ENCODE results near the gene HAPLN2.
A peak's percentile ranks its signal among the peaks of the same experiment; 100 is the strongest.
"Not testable (repeated sequence)": the region's sequence is repeated elsewhere in the genome, so short reads cannot be mapped to it uniquely, and the experiment has no call there.

HAPLN2 gene

GRCh38 chr1:156618853-156619581 is at the start of gene HAPLN2:
TSS of gene HAPLN2 (plus strand) at chr1:156619415. CDS start at chr1:156623491, 4,076 bp downstream.
- DNase-seq (ENCODE audit: extremely low read depth in 1 of 2, low read depth in 1 of 2) = no peak

DNA sequence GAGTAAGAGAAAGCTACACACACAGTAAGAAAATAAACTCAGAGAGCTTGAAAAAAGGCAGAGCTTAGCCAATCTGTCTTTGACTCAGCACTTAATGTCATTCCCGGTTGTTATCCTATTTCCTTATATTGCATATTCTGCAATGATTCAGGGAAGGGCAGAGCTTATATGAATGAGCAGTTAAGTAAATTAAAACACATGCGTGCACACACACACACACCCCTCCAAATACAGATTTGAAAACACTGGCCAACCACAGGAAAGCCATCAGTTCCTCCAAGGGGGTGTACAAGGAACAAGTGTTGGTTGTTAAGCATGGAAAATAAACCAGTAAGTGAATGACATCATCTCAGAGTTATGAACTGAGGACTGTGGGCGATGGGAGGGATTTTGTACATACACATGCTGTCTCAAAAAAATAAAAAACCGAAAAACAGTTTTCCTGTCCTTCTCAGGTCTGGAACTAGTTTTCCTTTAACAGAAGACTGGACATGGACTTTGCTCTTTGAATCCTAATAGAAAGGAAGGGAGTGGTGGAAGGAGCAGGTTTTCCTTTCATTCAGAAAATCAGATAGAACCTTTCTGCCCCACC is 47.9 kb upstream of the HAPLN2 start:
- no peak for DNase-seq (ENCODE audit: extremely low read depth in 1 of 2, low read depth in 1 of 2)

DNA sequence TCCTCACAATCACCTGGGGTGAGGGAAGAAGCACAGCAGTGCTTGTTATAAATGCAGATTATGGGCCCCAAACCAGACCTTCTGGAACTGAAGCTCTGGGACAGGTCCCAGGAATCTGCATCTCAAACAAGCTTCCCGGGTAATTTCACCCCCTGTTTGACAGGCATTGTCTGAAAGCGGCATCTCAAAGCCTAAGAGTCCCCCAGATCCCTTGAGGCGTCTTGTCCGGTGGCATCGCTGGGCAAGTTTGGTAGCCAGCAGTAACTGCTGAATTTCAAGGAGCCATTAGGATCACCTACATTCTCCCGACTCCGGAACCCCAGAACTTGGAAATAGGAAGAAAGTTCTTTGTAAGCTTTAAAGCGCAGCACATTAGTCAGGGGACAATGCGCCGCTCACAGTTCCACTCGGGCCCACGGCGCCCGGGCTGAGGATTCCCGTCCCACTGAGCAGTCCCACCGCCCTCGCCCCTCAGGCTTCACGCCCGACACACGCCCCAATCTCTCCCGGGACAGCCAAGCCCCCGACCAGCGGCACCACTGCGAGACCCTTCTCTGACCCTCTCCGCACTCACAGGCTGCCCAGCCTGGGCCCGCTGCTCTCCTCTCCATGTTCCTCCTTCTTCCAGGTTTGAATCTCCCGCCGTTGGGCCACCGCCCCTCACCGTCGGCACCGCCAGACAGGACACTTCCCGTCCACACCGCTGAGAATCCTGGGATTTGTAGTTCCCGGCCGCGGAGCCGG is 47.1 kb upstream of the HAPLN2 start, which contains the start of gene IQGAP3:
IQGAP3 (minus strand) TSS at position 647 of the 744 bp plus-strand sequence; CDS start at position 611, 36 bp downstream.
- DNase-seq (ENCODE audit: extremely low read depth in 1 of 2, low read depth in 1 of 2) = peak; percentile 41 to 59

GRCh38 chr1:156572663-156573018 is 46.6 kb upstream of the HAPLN2 start:
- DNase-seq (ENCODE audit: extremely low read depth in 1 of 2, low read depth in 1 of 2) = no peak

- no peak for DNase-seq (ENCODE audit: extremely low read depth in 1 of 2, low read depth in 1 of 2)
Measured at GRCh38 chr1:156574039-156574633, 45.1 kb upstream of the HAPLN2 start.

DNA sequence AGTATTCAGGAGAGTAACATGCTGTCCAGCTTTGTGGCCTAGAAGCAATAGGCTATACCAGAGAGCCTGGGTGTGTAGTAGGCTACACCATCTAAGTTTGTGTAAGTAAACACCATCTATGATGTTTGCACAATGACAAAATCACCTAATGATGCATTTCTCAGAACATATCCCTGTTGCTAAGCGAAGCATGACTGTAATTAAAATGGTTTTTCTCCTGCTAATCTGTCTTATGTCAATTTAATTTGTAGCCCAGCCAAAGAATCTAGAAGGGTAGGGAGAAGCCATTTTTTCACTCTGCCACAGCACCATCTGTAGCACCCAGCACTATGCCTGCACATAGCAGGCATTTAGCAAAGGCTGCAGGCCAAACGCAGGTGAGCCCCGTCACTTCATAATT is 41.7 kb upstream of the HAPLN2 start:
- DNase-seq (ENCODE audit: extremely low read depth in 1 of 2, low read depth in 1 of 2) = no peak

DNA sequence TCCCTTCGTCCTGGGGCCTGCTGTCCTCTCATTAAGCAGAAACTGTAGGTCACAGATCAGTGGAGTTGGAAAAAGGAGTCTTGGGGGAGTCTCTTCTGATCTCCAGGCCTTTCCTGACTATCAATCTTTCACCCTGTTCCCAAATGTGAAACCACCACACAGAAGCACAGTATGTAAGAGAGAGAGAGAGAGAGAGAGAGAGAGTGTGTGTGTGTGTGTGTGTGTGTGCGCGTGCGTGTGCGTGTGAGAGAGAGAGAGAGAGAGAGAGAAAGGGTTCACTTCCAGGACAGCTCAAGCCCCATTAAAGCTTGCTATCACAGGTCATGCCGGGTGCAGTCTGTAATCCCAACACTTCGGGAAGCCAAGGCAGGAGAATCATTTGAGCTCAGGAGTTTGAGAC is 41.2 kb upstream of the HAPLN2 start:
- no peak for DNase-seq (ENCODE audit: extremely low read depth in 1 of 2, low read depth in 1 of 2)

DNA sequence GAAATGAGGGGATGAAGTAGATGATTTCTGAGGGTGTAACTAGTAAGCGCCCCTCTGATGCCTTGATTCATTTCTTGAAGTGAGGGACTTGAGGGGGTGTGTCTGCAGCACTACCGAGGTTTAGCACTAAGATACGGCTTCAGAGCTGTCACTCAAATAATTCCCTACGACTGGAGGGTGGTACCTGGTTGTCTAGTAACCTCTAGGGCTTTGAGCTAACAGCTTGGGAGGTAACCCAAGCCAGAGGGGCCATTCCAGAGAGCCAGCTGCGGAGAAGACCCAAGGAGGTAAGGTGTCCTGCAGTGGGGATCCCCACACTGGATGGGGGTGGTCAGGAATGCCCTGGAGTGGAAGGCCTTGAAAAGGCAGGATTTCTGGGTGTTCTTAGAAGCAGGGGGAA is 39.7 kb upstream of the HAPLN2 start, which contains the start of gene TTC24:
TTC24 (plus strand) TSS at position 252 of the 400 bp plus-strand sequence. CDS start 1,642 bp downstream, outside the sequence.
- no peak for DNase-seq (ENCODE audit: extremely low read depth in 1 of 2, low read depth in 1 of 2)

DNA sequence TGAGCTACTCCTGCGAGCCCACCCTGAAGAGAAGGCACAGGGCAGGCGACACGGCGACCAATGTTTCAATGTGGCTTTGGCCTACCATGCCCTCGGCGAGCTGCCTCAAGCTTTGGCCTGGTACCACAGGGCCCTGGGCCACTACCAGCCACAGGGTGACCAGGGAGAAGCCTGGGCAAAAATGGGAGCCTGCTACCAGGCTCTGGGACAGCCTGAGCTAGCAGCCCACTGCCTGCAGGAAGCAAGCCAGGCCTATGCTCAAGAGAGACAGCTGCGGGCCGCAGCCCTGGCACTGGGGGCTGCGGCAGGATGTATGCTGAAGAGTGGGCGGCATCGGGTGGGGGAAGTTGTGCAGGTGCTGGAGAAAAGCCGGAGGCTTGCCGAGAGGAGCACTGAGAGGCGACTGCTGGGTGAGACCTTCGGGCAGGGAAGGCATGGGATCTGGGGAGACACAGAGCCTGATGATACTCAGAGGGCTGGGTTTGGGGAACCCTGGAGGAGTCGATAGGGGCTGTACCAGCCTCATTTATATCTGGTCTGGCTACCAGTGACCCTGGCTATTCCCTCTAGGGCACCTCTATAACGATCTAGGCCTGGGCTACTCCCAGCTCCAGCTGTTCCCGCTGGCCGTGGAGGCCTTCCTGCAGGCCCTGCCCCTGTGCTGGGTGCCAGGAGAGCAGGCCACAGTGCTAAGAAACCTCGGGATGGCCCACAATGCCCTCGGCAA is 37.4 kb upstream of the HAPLN2 start:
- DNase-seq (ENCODE audit: extremely low read depth in 1 of 2, low read depth in 1 of 2) = peak in 1 of 2 donors; percentile 39

GRCh38 chr1:156582388-156583017 is 36.7 kb upstream of the HAPLN2 start:
- DNase-seq (ENCODE audit: extremely low read depth in 1 of 2, low read depth in 1 of 2) = no peak

DNA sequence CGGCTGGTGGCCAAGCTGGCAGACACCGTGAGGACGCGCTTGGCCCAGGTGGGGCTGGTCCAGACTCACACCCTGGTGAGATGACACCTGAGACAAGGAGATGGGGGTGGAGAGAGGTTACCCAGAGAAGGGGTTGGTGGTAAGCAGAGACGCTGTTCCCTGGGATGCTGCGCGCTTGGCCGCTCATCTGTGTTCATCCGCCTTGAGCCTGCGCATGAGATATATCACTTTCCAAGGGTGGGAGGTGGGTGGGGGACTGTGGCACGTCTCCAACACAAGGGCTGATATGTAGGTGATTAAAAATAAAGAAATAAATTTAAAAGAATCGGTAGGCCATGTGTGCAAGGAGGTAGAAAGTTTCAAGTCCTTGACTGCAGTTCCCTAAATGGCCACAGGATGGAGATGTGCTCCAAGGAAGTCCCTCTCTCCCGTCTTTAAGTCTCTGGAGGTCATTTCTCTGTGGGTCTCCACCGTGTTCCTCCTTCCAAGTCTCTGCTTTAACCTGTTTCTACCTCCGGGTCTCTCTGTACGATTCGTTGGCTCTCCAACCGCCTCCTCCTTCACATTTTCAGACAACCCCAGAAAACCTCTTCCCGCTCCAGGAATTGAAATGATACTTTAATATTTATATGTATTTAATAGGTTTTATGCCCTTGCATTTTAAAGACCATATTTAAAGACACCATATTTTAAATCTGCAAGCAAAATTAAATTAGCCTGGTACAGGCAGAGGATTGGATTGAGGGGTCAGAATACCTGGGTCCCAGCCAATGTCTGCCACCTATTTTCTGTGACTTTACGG is 35.2 kb upstream of the HAPLN2 start:
- DNase-seq (ENCODE audit: extremely low read depth in 1 of 2, low read depth in 1 of 2) = peak in 1 of 2 donors; percentile 68

GRCh38 chr1:156584813-156585212 is 34.4 kb upstream of the HAPLN2 start:
- no peak for DNase-seq (ENCODE audit: extremely low read depth in 1 of 2, low read depth in 1 of 2)

- DNase-seq (ENCODE audit: extremely low read depth in 1 of 2, low read depth in 1 of 2) = no peak
Measured at GRCh38 chr1:156586323-156586722, 32.9 kb upstream of the HAPLN2 start.

DNA sequence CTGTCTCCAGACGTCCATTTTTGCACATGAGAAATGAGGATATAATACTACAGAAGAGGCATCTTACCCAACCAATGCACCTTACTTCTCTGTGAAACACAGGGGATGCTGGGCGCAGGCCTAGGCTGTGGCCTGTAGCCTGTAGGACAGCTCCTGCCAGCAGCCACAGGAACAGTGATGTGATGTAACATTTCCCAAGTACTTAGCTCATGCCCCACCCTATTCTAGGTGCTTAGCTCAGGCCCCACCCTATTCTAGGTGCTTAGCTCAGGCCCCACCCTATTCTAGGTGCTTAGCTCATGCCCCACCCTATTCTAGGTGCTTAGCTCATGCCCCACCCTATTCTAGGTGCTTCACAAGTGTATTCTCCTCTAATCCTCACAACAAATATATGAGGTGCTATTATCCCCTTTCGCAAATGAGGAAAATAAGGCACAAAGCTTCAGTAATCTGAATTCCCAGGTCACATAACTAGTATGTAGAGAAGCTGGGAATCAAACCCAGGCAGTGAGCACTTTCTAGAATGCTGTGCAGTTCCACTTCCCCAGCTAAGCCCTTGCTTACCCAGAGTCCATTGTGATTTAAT is 32.2 kb upstream of the HAPLN2 start:
- DNase-seq (ENCODE audit: extremely low read depth in 1 of 2, low read depth in 1 of 2) = no peak

DNA sequence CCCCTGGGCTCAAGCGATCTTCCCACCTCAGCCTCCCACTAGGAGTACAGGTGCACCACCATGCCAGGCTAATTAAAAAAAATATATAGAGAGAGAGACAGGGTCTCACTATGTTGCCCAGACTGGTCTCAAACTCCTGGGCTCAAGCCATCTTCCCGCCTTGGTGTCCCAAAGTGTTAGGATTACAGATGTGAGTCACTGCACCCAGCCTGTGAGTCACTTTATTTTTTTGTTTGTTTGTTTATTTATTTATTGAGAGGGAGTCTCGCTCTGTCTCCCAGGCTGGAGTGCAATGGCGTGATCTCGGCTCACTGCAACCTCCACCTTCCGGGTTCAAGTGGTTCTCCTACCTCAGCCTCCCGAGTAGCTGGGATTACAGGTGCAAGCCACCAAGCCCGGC is 31.3 kb upstream of the HAPLN2 start:
- not testable (repeated sequence) for DNase-seq (ENCODE audit: extremely low read depth in 1 of 2, low read depth in 1 of 2)

GRCh38 chr1:156589546-156589945 is 29.7 kb upstream of the HAPLN2 start:
- DNase-seq (ENCODE audit: extremely low read depth in 1 of 2, low read depth in 1 of 2) = no peak

- no peak for DNase-seq (ENCODE audit: extremely low read depth in 1 of 2, low read depth in 1 of 2)
Measured at GRCh38 chr1:156590326-156591180, 28.7 kb upstream of the HAPLN2 start.

GRCh38 chr1:156591181-156591431 is 28.1 kb upstream of the HAPLN2 start:
- DNase-seq (ENCODE audit: extremely low read depth in 1 of 2, low read depth in 1 of 2) = no peak

Data from stimulated activated CD8-positive, alpha-beta memory T cell treated with anti-CD3 and anti-CD28 coated beads, Interleukin-7, amount 100 ng/mL, for 48 hours (primary cell).